SK-N-SH treated with all-trans-retinoic acid at 6 μM for 48 hours (cell line): Measurements from ENCODE around the gene NPAS2.

ENCODE experiments used
- ATAC-seq: fragments of 200-7000 bp; cut with Tn5 transposase; 3 replicates; pipeline ENCODE4 v1.9.1; 2020; ENCODE audit warnings: mild to moderate bottlenecking, moderate library complexity
- ARNTL ChIP-seq: fragments of 450-650 bp; formaldehyde crosslinking; IDR thresholded peaks from 2 replicates; pipeline ENCODE4 v1.5.0; 2020; ENCODE audit warnings: low read depth, mild to moderate bottlenecking, moderate library complexity, borderline replicate concordance
- BACH2 ChIP-seq: fragments of 250-450 bp; sonication (Bioruptor Pico); IDR thresholded peaks from 2 replicates; pipeline ENCODE4 v1.9.0; 2021; ENCODE audit warnings: mild to moderate bottlenecking, borderline replicate concordance
- CSDC2 ChIP-seq: fragments of 250-450 bp; sonication (Bioruptor Pico); IDR thresholded peaks from 2 replicates; pipeline ENCODE4 v1.5.0; 2020; ENCODE audit warnings: mild to moderate bottlenecking, moderate library complexity
- ESRRG ChIP-seq: fragments of 250-450 bp; sonication (Bioruptor Pico); IDR thresholded peaks from 2 replicates; pipeline ENCODE4 v1.6.1; 2021; ENCODE audit warnings: mild to moderate bottlenecking
- GLIS3 ChIP-seq: fragments of 250-450 bp; sonication (Bioruptor Pico); IDR thresholded peaks from 2 replicates; pipeline ENCODE4 v1.5.0; 2020; ENCODE audit warnings: mild to moderate bottlenecking, moderate library complexity
- ISL1 ChIP-seq: fragments of 250-450 bp; sonication (Bioruptor Pico); IDR thresholded peaks from 2 replicates; pipeline ENCODE4 v2.1.2; 2022; ENCODE audit warnings: mild to moderate bottlenecking, moderate library complexity
- OSR1 ChIP-seq: fragments of 250-450 bp; sonication (Bioruptor Pico); IDR thresholded peaks from 2 replicates; pipeline ENCODE4 v1.8.0; 2022; ENCODE audit warnings: moderate library complexity, mild to moderate bottlenecking, inconsistent platforms
- PPARA ChIP-seq: fragments of 250-450 bp; sonication (Bioruptor Pico); IDR thresholded peaks from 2 replicates; pipeline ENCODE4 v1.5.0; 2020; ENCODE audit warnings: mild to moderate bottlenecking, borderline replicate concordance
- RARB ChIP-seq: fragments of 250-450 bp; sonication (Bioruptor Pico); IDR thresholded peaks from 2 replicates; pipeline ENCODE4 v1.8.0; 2021; ENCODE audit warnings: mild to moderate bottlenecking, moderate library complexity
- SNAI2 ChIP-seq: fragments of 250-450 bp; sonication (Bioruptor Pico); IDR thresholded peaks from 2 replicates; pipeline ENCODE4 v1.5.0; 2020; ENCODE audit warnings: mild to moderate bottlenecking, moderate library complexity
- TSHZ2 ChIP-seq: fragments of 250-450 bp; sonication (Bioruptor Pico); IDR thresholded peaks from 2 replicates; pipeline ENCODE4 v1.5.0; 2020; ENCODE audit warnings: mild to moderate bottlenecking, moderate library complexity
- ZFP3 ChIP-seq: fragments of 250-450 bp; sonication (Bioruptor Pico); IDR thresholded peaks from 2 replicates; pipeline ENCODE4 v1.5.0; 2020; ENCODE audit warnings: mild to moderate bottlenecking, moderate library complexity
- ZNF565 ChIP-seq: fragments of 450-650 bp; formaldehyde crosslinking; conservative IDR thresholded peaks from 2 replicates; pipeline ENCODE4 v1.5.0; 2020; ENCODE audit warnings: low read depth, mild to moderate bottlenecking, moderate library complexity
- ZNF8 ChIP-seq: fragments of 450-650 bp; formaldehyde crosslinking; IDR thresholded peaks from 2 replicates; pipeline ENCODE4 v1.5.0; 2020; ENCODE audit warnings: mild to moderate bottlenecking, moderate library complexity
- TF ChIP-seq, protein P1 (sequence below): fragments of 250-450 bp; sonication (Bioruptor Pico); IDR thresholded peaks from 2 replicates; pipeline ENCODE4 v1.5.1; 2020; ENCODE audit warnings: low read depth, mild to moderate bottlenecking, moderate library complexity
- TF ChIP-seq, protein P2 (sequence below): fragments of 250-450 bp; sonication (Bioruptor Pico); IDR thresholded peaks from 2 replicates; pipeline ENCODE4 v1.5.1; 2021; ENCODE audit warnings: mild to moderate bottlenecking, moderate library complexity
- TF ChIP-seq, protein P3 (sequence below): fragments of 250-450 bp; sonication (Bioruptor Pico); IDR thresholded peaks from 2 replicates; pipeline ENCODE4 v1.8.0; 2020; ENCODE audit warnings: mild to moderate bottlenecking, moderate library complexity, borderline replicate concordance

The NPAS2 gene

GRCh38 chr2:100855606-100856005, 35.7 kb downstream of the NPAS2 start:
- ATAC-seq = no peak
- TF ChIP-seq, protein P1, sequence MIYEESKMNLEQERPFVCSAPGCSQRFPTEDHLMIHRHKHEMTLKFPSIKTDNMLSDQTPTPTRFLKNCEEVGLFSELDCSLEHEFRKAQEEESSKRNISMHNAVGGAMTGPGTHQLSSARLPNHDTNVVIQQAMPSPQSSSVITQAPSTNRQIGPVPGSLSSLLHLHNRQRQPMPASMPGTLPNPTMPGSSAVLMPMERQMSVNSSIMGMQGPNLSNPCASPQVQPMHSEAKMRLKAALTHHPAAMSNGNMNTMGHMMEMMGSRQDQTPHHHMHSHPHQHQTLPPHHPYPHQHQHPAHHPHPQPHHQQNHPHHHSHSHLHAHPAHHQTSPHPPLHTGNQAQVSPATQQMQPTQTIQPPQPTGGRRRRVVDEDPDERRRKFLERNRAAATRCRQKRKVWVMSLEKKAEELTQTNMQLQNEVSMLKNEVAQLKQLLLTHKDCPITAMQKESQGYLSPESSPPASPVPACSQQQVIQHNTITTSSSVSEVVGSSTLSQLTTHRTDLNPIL = no peak
- no peak for TF ChIP-seq BACH2 (CRISPR knock-in tag)
- TF ChIP-seq SNAI2 (CRISPR knock-in tag) = no peak
- no peak for TF ChIP-seq ARNTL
- no peak for TF ChIP-seq TSHZ2 (CRISPR knock-in tag)
- no peak for TF ChIP-seq ZFP3 (CRISPR knock-in tag)
- no peak for TF ChIP-seq PPARA (CRISPR knock-in tag)

GRCh38 chr2:100856732-100857131, 36.8 kb downstream of the NPAS2 start:
- no peak for ATAC-seq
- TF ChIP-seq ESRRG = no peak
- TF ChIP-seq ISL1 (CRISPR knock-in tag) = no peak
- no peak for TF ChIP-seq TSHZ2 (CRISPR knock-in tag)
- no peak for TF ChIP-seq ARNTL
- no peak for TF ChIP-seq GLIS3 (CRISPR knock-in tag)
- TF ChIP-seq, protein P2, sequence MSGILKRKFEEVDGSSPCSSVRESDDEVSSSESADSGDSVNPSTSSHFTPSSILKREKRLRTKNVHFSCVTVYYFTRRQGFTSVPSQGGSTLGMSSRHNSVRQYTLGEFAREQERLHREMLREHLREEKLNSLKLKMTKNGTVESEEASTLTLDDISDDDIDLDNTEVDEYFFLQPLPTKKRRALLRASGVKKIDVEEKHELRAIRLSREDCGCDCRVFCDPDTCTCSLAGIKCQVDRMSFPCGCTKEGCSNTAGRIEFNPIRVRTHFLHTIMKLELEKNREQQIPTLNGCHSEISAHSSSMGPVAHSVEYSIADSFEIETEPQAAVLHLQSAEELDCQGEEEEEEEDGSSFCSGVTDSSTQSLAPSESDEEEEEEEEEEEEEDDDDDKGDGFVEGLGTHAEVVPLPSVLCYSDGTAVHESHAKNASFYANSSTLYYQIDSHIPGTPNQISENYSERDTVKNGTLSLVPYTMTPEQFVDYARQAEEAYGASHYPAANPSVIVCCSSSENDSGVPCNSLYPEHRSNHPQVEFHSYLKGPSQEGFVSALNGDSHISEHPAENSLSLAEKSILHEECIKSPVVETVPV (CRISPR knock-in tag) = no peak
- TF ChIP-seq CSDC2 (CRISPR knock-in tag) = no peak
- TF ChIP-seq ZNF565 = no peak
- no peak for TF ChIP-seq RARB (CRISPR knock-in tag)
- TF ChIP-seq, protein P3, sequence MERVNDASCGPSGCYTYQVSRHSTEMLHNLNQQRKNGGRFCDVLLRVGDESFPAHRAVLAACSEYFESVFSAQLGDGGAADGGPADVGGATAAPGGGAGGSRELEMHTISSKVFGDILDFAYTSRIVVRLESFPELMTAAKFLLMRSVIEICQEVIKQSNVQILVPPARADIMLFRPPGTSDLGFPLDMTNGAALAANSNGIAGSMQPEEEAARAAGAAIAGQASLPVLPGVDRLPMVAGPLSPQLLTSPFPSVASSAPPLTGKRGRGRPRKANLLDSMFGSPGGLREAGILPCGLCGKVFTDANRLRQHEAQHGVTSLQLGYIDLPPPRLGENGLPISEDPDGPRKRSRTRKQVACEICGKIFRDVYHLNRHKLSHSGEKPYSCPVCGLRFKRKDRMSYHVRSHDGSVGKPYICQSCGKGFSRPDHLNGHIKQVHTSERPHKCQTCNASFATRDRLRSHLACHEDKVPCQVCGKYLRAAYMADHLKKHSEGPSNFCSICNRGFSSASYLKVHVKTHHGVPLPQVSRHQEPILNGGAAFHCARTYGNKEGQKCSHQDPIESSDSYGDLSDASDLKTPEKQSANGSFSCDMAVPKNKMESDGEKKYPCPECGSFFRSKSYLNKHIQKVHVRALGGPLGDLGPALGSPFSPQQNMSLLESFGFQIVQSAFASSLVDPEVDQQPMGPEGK (CRISPR knock-in tag) = no peak

DNA sequence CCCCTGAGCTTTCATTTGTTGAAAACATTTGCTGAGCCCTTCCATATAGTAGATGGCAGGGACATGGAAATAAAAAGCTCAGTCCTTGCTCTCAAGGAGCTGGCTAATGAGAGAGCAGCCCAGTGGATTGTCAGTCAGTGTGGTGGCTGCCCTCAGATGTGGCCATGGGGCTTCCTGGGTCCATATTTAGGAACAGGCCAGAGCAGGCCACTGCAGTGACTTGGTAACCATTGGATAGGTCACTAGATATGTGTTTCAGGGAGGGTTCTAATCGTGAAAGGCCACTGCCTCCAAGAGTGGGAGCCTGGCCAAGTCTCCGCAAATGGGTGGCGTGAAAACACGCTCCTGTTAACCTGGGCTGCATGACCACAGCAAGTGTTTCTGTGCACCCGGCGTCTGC, 37.4 kb downstream of the NPAS2 start:
- TF ChIP-seq ZNF8 (CRISPR knock-in tag) (no peak), PPARA (CRISPR knock-in tag) (no peak), OSR1 (CRISPR knock-in tag) (no peak), ARNTL (no peak), ISL1 (CRISPR knock-in tag) (no peak), ZFP3 (CRISPR knock-in tag) (no peak), RARB (CRISPR knock-in tag) (no peak), GLIS3 (CRISPR knock-in tag) (no peak)
- TF ChIP-seq, protein P2 (CRISPR knock-in tag) = no peak
- TF ChIP-seq, protein P1 = no peak
- no peak; the same call in 2 of the 3 replicates for ATAC-seq
